Measurements from ENCODE around the gene SERTAD3. TPM values are rescaled to one million over a fixed set of nuclear protein-coding genes. Genes with fewer than 3 reads are reported as not detected.
"Not testable (repeated sequence)": the region's sequence is repeated elsewhere in the genome, so short reads cannot be mapped to it uniquely, and the experiment has no call there.

The SERTAD3 gene
- total RNA-seq, 1 experiment from 2014 or later, result 30.9 TPM

DNA sequence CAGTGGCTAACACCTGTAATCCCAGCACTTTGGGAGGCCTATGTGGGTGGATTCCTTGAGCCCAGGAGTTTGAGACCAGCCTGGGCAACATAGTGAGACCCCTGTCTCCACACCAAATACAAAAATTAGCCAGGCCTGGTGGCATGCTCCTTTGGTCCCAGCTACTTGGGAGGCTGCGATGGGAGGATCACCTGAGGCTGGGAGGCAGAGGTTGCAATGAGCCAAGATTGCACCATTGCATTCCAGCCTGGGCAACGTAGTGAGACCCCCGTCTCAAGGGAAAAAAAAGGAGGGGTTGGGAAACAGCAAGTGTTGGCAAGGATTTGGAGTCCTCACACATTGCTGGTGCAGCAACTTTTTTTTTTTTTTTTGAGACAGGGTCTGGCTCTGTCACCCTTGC lies 41.9 kb upstream of the SERTAD3 start:
- Histone ChIP-seq H3K56ac (ENCODE audit: insufficient read length, low read depth, low read length) (no peak overlapping the region), H3K27ac (ENCODE audit: insufficient read length, low read depth, low read length) (no peak overlapping the region), H2AFZ (ENCODE audit: low read length) (no peak overlapping the region), H2BK5ac (ENCODE audit: insufficient read length, low read length) (no peak overlapping the region), H3K79me2 (ENCODE audit: insufficient read depth, low read length) (no peaks in the 10 kb centered on the region), H2BK15ac (ENCODE audit: low read depth, low read length) (no peak overlapping the region), H3K9ac (ENCODE audit: extremely low read depth, insufficient read length, low read length) (no peak overlapping the region), H3K79me1 (ENCODE audit: insufficient read depth, low read depth, low read length, poor library complexity, severe bottlenecking) (no peaks in the 10 kb centered on the region), H3K14ac (ENCODE audit: insufficient read depth, low read length) (no peak overlapping the region), H4K5ac (ENCODE audit: insufficient read length, low read depth, low read length) (no peak overlapping the region), H3K9me3 (ENCODE audit: control insufficient read depth, low read depth, low read length) (no peaks in the 10 kb centered on the region), H2BK12ac (ENCODE audit: insufficient read length, low read depth, low read length) (no peak overlapping the region), H4K91ac (ENCODE audit: insufficient read length, low read depth, low read length) (no peak overlapping the region), H3K23ac (ENCODE audit: insufficient read length, low read depth, low read length) (no peak overlapping the region), H3K18ac (ENCODE audit: insufficient read length, low read depth, low read length) (no peak overlapping the region), H3K27me3 (ENCODE audit: insufficient read depth, low read length) (no peaks in the 10 kb centered on the region), H3T11ph (ENCODE audit: low read length) (no peak overlapping the region), H2AK5ac (ENCODE audit: insufficient read length, low read length) (no peak overlapping the region), H4K20me1 (ENCODE audit: control insufficient read depth, insufficient read depth, insufficient read length) (no peaks in the 10 kb centered on the region), H3K4ac (ENCODE audit: low read depth, low read length) (no peak overlapping the region), H2BK120ac (ENCODE audit: low read depth, low read length, poor library complexity, severe bottlenecking) (no peak overlapping the region), H3K4me1 (ENCODE audit: insufficient read depth, low read length) (no peaks in the 10 kb centered on the region), H3K23me2 (ENCODE audit: insufficient read length, low read depth, low read length, poor library complexity, severe bottlenecking) (peaks cover 3% of the 10 kb centered on the region), H2BK20ac (ENCODE audit: low read depth, low read length, poor library complexity, severe bottlenecking) (no peak overlapping the region), H4K8ac (replicated peaks; ENCODE audit: insufficient read length, low read depth, low read length) (no peak overlapping the region), H3K4me2 (ENCODE audit: insufficient read depth, insufficient read length, low read length) (no peak overlapping the region)
- Mint-ChIP-seq H3K36me3 (ENCODE audit: insufficient read depth in 1 of 3, low read depth in 3 of 3) (no peaks in the 10 kb centered on the region; a peak in 2 of 7 replicates), H3K4me3 (no peak overlapping the region), H3K27ac (no peak overlapping the region), H3K9me3 (peaks cover 1 to 3% of the 10 kb centered on the region in 2 experiments; a peak in 2 of 5 replicates), H3K27me3 (ENCODE audit: low read depth) (peaks cover 53% of the 10 kb centered on the region), H3K4me1 (peaks cover 6 to 9% of the 10 kb centered on the region in 2 experiments; a peak in 3 of 4 replicates)
- no CpG with 5 or more reads among the region's 3 CpGs for WGBS (ENCODE audit: extremely low coverage, insufficient read length, low lambda C conversion rate)
- DNase-seq, result no peak
- TF ChIP-seq, protein P1, sequence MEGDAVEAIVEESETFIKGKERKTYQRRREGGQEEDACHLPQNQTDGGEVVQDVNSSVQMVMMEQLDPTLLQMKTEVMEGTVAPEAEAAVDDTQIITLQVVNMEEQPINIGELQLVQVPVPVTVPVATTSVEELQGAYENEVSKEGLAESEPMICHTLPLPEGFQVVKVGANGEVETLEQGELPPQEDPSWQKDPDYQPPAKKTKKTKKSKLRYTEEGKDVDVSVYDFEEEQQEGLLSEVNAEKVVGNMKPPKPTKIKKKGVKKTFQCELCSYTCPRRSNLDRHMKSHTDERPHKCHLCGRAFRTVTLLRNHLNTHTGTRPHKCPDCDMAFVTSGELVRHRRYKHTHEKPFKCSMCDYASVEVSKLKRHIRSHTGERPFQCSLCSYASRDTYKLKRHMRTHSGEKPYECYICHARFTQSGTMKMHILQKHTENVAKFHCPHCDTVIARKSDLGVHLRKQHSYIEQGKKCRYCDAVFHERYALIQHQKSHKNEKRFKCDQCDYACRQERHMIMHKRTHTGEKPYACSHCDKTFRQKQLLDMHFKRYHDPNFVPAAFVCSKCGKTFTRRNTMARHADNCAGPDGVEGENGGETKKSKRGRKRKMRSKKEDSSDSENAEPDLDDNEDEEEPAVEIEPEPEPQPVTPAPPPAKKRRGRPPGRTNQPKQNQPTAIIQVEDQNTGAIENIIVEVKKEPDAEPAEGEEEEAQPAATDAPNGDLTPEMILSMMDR (conservative IDR thresholded peaks at IDR 0.05), result no peak

DNA sequence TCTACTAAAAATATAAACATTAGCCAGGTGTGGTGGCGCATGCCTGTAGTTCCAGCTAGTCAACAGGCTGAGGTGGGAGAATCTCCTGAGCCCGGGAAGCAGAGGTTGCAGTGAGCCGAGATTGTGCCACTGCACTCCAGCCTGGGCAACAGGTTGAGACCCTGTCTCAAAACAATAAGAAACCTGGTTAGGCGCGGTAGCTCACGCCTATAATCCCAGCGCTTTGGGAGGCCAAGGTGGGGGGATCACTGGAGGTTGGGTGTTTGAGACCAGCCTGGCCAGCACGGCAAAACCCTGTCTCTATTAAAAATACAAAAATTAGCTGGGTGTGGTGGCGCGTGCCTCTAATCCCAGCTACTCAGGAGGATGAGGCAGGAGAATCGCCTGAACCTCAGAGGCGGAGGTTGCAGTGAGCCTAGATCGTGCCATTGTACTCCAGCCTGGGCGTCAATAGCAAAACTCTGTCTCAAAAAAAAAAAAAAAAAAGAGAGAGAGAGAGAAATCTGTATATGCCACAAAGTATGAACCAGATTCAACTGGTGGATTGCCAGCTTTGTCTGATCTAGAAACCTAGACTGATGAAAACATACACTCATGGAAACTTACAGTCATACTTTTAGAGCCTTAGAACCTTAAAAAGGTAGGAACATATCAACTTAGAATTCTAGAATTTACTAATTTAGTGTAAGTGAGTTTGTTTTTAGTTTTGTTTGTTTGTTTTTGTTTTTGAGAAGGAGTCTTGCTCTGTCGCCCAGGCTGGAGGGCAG lies 31.9 kb upstream of the SERTAD3 start:
- DNase-seq; H3K79me2 ChIP-seq (ENCODE audit: insufficient read depth, low read length); H3K4ac ChIP-seq (ENCODE audit: low read depth, low read length); H3K27ac Mint-ChIP-seq; H2BK15ac ChIP-seq (ENCODE audit: low read depth, low read length); H3K23me2 ChIP-seq (ENCODE audit: insufficient read length, low read depth, low read length, poor library complexity, severe bottlenecking); H2AFZ ChIP-seq (ENCODE audit: low read length); H3K14ac ChIP-seq (ENCODE audit: insufficient read depth, low read length); H2AK5ac ChIP-seq (ENCODE audit: insufficient read length, low read length); H3K9ac ChIP-seq (ENCODE audit: extremely low read depth, insufficient read length, low read length); H3K18ac ChIP-seq (ENCODE audit: insufficient read length, low read depth, low read length); H3K23ac ChIP-seq (ENCODE audit: insufficient read length, low read depth, low read length); H3K9me3 ChIP-seq (ENCODE audit: control insufficient read depth, low read depth, low read length); H3K4me3 Mint-ChIP-seq; H3K9me3 Mint-ChIP-seq; H2BK120ac ChIP-seq (ENCODE audit: low read depth, low read length, poor library complexity, severe bottlenecking); H3K56ac ChIP-seq (ENCODE audit: insufficient read length, low read depth, low read length); H3K4me1 ChIP-seq (ENCODE audit: insufficient read depth, low read length); H2BK20ac ChIP-seq (ENCODE audit: low read depth, low read length, poor library complexity, severe bottlenecking); H4K8ac ChIP-seq (replicated peaks; ENCODE audit: insufficient read length, low read depth, low read length); H2BK12ac ChIP-seq (ENCODE audit: insufficient read length, low read depth, low read length); H4K5ac ChIP-seq (ENCODE audit: insufficient read length, low read depth, low read length); H3K36me3 Mint-ChIP-seq (ENCODE audit: insufficient read depth in 1 of 3, low read depth in 3 of 3); H3K4me1 Mint-ChIP-seq; H3K79me1 ChIP-seq (ENCODE audit: insufficient read depth, low read depth, low read length, poor library complexity, severe bottlenecking); H2BK5ac ChIP-seq (ENCODE audit: insufficient read length, low read length); H4K20me1 ChIP-seq (ENCODE audit: control insufficient read depth, insufficient read depth, insufficient read length); H3K4me2 ChIP-seq (ENCODE audit: insufficient read depth, insufficient read length, low read length); H3T11ph ChIP-seq (ENCODE audit: low read length); H3K27ac ChIP-seq (ENCODE audit: insufficient read length, low read depth, low read length); H3K27me3 ChIP-seq (ENCODE audit: insufficient read depth, low read length); H4K91ac ChIP-seq (ENCODE audit: insufficient read length, low read depth, low read length): not testable (repeated sequence)
- no CpG with 5 or more reads among the region's 15 CpGs for WGBS (ENCODE audit: extremely low coverage, insufficient read length, low lambda C conversion rate)
- peaks cover 26% of the 10 kb centered on the region for H3K27me3 Mint-ChIP-seq (ENCODE audit: low read depth)
